Measurements from ENCODE around the gene ADAMTSL1.

The ADAMTSL1 gene

DNA sequence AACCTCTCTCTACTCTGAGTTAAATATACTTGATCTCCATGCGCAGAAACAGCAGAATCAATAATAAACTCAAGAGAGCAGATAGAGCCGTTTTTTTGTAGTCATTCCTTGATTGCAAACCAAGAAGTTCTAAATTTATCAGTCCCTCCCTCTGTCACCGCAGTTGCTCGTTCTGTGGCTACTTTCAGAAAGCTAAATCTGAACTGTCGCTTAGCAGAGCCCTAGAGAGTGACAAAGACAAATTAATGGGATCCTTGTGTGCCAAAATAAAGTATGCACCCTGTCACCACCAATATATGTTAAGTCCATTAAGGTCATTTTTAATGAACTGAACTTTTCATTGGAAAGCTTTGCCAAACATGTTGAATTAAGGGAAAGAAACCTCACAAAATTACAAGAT, 218.3 kb downstream of the ADAMTSL1 start:
- peaks cover 22% of the 10 kb centered on the region for H3K9me3 ChIP-seq (ENCODE audit: insufficient read depth, low read depth, low read length)
- H3K9ac ChIP-seq (ENCODE audit: low read depth, low read length) = no peak overlapping the region
- H3K36me3 ChIP-seq (ENCODE audit: insufficient read depth, low read length) = no peaks in the 10 kb centered on the region
- no peak overlapping the region for H3K4me3 ChIP-seq (ENCODE audit: low read length)
- WGBS = 98% methylated on average over 5 of the region's 5 CpGs
- H3K27me3 ChIP-seq (ENCODE audit: insufficient read depth, low read length) = no peaks in the 10 kb centered on the region
- H3K27ac ChIP-seq (ENCODE audit: low read depth, low read length) = no peak overlapping the region
- H3K4me1 ChIP-seq (ENCODE audit: insufficient read depth, low read length) = no peaks in the 10 kb centered on the region

DNA sequence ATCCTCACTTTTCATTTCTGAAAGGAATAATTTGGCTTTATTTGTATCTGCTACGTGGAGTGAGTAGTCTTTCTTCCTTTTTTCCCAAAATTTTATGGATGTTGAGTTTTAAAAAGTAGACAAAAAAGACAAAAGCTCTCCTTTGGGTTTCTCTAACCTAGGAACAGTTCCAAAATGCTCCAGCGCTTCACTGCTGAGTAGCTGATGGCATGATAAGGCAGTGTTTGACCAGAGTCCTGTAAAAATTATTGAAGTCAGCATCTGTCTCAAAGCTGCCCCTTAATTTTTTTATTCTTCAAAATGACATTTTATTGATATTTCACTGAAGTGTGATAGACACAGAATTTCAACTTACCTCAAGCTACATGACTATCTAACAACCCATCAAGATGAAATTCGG, 219.0 kb downstream of the ADAMTSL1 start:
- H3K4me1 ChIP-seq (ENCODE audit: insufficient read depth, low read length) = no peaks in the 10 kb centered on the region
- H3K9me3 ChIP-seq (ENCODE audit: insufficient read depth, low read depth, low read length) = peaks cover 22% of the 10 kb centered on the region
- no peaks in the 10 kb centered on the region for H3K27me3 ChIP-seq (ENCODE audit: insufficient read depth, low read length)
- H3K9ac ChIP-seq (ENCODE audit: low read depth, low read length) = no peak overlapping the region
- 100% methylated on average over 1 of the region's 3 CpGs for WGBS
- H3K27ac ChIP-seq (ENCODE audit: low read depth, low read length) = no peak overlapping the region
- H3K36me3 ChIP-seq (ENCODE audit: insufficient read depth, low read length) = no peaks in the 10 kb centered on the region
- H3K4me3 ChIP-seq (ENCODE audit: low read length) = no peak overlapping the region

DNA sequence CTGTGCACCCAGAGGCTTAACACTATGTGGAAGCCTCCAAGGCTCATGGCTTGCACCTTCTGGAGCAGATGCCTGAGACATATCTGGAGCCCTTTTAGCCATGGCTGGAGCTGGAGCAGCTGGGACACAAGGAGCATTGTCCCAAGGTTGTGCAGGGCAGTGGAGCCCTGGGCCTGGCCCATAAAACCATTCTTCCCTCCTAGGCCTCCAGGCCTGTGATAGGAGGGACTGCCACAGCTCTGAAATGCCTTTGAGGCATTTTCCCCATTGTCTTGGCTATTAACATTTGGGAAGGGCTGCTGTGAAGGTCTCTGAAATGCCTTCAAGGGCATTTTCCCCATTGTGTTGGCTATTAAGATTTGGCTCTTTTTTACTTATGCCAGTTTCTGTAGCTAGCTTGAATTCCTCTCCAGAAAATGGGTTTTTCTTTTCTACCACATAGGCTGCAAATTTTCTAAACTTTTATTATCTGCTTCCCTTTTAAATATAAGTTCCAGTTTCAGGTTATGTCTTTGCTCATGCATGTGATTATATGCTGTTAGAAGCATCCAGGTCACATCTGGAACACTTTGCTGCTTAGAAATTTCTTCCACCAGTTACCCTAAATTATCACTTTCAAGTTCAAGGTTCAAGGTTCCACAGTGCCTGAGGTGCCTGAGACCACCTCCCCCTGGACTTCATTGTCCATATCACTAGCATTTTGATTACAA, 221.2 kb downstream of the ADAMTSL1 start:
- H3K27ac ChIP-seq (ENCODE audit: low read depth, low read length) = no peak overlapping the region
- H3K4me1 ChIP-seq (ENCODE audit: insufficient read depth, low read length) = no peaks in the 10 kb centered on the region
- H3K27me3 ChIP-seq (ENCODE audit: insufficient read depth, low read length) = no peaks in the 10 kb centered on the region
- H3K9me3 ChIP-seq (ENCODE audit: insufficient read depth, low read depth, low read length) = peaks cover 22% of the 10 kb centered on the region
- no peak overlapping the region for H3K4me3 ChIP-seq (ENCODE audit: low read length)
- no peak overlapping the region for H3K9ac ChIP-seq (ENCODE audit: low read depth, low read length)
- no peaks in the 10 kb centered on the region for H3K36me3 ChIP-seq (ENCODE audit: insufficient read depth, low read length)

DNA sequence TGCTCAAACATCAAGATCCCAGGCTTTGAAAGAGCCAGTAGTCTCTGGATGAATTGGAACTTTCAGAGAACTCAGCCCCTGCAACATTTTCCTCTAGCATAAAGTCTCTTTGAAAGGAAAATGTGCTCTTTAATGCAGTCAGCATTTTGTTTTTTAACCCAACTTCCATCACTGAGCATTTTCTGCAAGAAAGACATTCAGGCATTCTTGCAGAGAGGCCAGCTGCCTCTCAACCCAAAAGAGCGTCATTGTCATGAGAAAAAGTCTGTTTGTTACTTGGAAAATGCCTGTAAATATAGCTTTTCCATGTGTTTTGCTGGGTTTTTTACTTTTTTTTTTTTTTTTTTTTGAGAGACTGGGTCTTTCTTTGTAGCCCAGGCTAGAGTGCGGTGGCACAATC, 225.0 kb downstream of the ADAMTSL1 start:
- H3K9ac ChIP-seq (ENCODE audit: low read depth, low read length) = no peak overlapping the region
- H3K27ac ChIP-seq (ENCODE audit: low read depth, low read length) = no peak overlapping the region
- no peaks in the 10 kb centered on the region for H3K4me1 ChIP-seq (ENCODE audit: insufficient read depth, low read length)
- H3K9me3 ChIP-seq (ENCODE audit: insufficient read depth, low read depth, low read length) = peaks cover 20% of the 10 kb centered on the region
- no peaks in the 10 kb centered on the region for H3K36me3 ChIP-seq (ENCODE audit: insufficient read depth, low read length)
- H3K4me3 ChIP-seq (ENCODE audit: low read length) = no peak overlapping the region
- whole genome bisulfite sequencing = 48% methylated on average over 2 of the region's 2 CpGs
- H3K27me3 ChIP-seq (ENCODE audit: insufficient read depth, low read length) = no peaks in the 10 kb centered on the region

GRCh38 chr9:18699764-18700163, 225.8 kb downstream of the ADAMTSL1 start:
- H3K9me3 ChIP-seq (ENCODE audit: insufficient read depth, low read depth, low read length) = peaks cover 15% of the 10 kb centered on the region
- H3K36me3 ChIP-seq (ENCODE audit: insufficient read depth, low read length) = no peaks in the 10 kb centered on the region
- H3K27me3 ChIP-seq (ENCODE audit: insufficient read depth, low read length) = no peaks in the 10 kb centered on the region
- H3K27ac ChIP-seq (ENCODE audit: low read depth, low read length) = no peak overlapping the region
- no peak overlapping the region for H3K9ac ChIP-seq (ENCODE audit: low read depth, low read length)
- WGBS = no CpG with 5 or more reads among the region's 1 CpG
- H3K4me1 ChIP-seq (ENCODE audit: insufficient read depth, low read length) = no peaks in the 10 kb centered on the region
- no peak overlapping the region for H3K4me3 ChIP-seq (ENCODE audit: low read length)

DNA sequence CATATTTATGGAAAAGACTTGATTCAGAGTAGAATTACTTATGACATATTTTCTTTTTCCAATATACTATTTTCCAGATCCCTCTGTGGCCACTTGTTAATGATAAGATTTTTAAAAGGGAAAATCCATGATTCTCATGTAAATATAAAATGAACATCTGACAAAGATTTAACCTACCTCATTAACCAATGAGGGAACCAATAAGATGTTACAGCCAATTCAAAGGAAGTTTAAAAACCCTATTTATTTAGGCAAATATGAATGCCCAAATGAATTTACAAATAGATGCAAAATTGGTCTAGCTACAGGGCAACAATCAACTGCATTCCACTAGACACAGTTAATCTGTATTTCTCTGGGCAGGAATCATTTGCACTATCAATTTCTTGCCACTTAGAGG, 226.8 kb downstream of the ADAMTSL1 start:
- H3K4me1 ChIP-seq (ENCODE audit: insufficient read depth, low read length) = no peaks in the 10 kb centered on the region
- H3K27me3 ChIP-seq (ENCODE audit: insufficient read depth, low read length) = no peaks in the 10 kb centered on the region
- H3K36me3 ChIP-seq (ENCODE audit: insufficient read depth, low read length) = no peaks in the 10 kb centered on the region
- no peak overlapping the region for H3K9ac ChIP-seq (ENCODE audit: low read depth, low read length)
- peaks cover 5% of the 10 kb centered on the region; the same call in 1 of the 2 replicates for H3K9me3 ChIP-seq (ENCODE audit: insufficient read depth, low read depth, low read length)
- no peak overlapping the region for H3K27ac ChIP-seq (ENCODE audit: low read depth, low read length)
- no peak overlapping the region for H3K4me3 ChIP-seq (ENCODE audit: low read length)

- H3K9me3 ChIP-seq (ENCODE audit: insufficient read depth, low read depth, low read length) = no peaks in the 10 kb centered on the region
Measured at GRCh38 chr9:18703151-18703900, 229.4 kb downstream of the ADAMTSL1 start.

GRCh38 chr9:18703901-18704379, 230.0 kb downstream of the ADAMTSL1 start:
- WGBS = 93% methylated on average over 3 of the region's 4 CpGs
- Histone ChIP-seq H3K27me3 (ENCODE audit: insufficient read depth, low read length) (no peaks in the 10 kb centered on the region), H3K9ac (ENCODE audit: low read depth, low read length) (no peak overlapping the region), H3K9me3 (ENCODE audit: insufficient read depth, low read depth, low read length) (no peaks in the 10 kb centered on the region), H3K4me1 (ENCODE audit: insufficient read depth, low read length) (no peaks in the 10 kb centered on the region), H3K36me3 (ENCODE audit: insufficient read depth, low read length) (no peaks in the 10 kb centered on the region), H3K27ac (ENCODE audit: low read depth, low read length) (no peak overlapping the region), H3K4me3 (ENCODE audit: low read length) (no peak overlapping the region)

More at GRCh38 chr9:18703151-18703900, 229.4 kb downstream of the ADAMTSL1 start:
- 96% methylated on average over 3 of the region's 5 CpGs for WGBS
- no peaks in the 10 kb centered on the region for H3K36me3 ChIP-seq (ENCODE audit: insufficient read depth, low read length)
- no peak overlapping the region for H3K27ac ChIP-seq (ENCODE audit: low read depth, low read length)
- H3K27me3 ChIP-seq (ENCODE audit: insufficient read depth, low read length) = no peaks in the 10 kb centered on the region
- no peak overlapping the region for H3K9ac ChIP-seq (ENCODE audit: low read depth, low read length)
- no peak overlapping the region for H3K4me3 ChIP-seq (ENCODE audit: low read length)
- H3K4me1 ChIP-seq (ENCODE audit: insufficient read depth, low read length) = no peaks in the 10 kb centered on the region

DNA sequence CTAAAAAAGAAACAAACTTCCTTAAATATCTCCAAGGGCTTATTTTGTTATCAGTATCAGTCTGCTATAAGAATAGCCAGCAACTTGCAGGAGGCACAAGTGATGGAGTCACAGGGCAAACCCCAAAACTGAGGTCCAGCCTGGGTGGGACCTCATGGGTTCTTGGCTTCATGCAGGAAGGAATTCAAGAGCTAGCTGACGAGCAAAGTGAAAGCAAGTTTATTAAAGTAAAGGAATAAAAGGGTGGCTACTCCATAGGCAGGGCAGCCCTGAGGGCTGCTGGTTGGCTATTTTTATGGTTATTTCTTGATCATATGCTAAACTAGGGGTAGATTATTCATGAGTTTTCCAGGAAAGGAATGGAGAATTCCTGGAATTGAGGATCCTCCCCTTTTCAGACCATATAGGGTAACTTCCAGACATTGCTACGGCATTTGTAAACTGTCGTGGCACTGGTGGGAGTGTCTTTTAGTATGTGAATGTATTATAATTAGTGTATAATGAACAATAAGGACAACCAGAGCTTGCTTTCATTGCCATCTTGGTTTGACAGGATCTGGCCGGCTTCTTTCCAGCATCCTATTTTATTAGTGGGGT, 231.9 kb downstream of the ADAMTSL1 start:
- Histone ChIP-seq H3K36me3 (ENCODE audit: insufficient read depth, low read length) (no peaks in the 10 kb centered on the region), H3K4me1 (ENCODE audit: insufficient read depth, low read length) (no peaks in the 10 kb centered on the region), H3K9ac (ENCODE audit: low read depth, low read length) (no peak overlapping the region), H3K27me3 (ENCODE audit: insufficient read depth, low read length) (no peaks in the 10 kb centered on the region), H3K4me3 (ENCODE audit: low read length) (no peak overlapping the region), H3K9me3 (ENCODE audit: insufficient read depth, low read depth, low read length) (peaks cover 7% of the 10 kb centered on the region), H3K27ac (ENCODE audit: low read depth, low read length) (no peak overlapping the region)
- 62% methylated on average over 3 of the region's 4 CpGs for WGBS

DNA sequence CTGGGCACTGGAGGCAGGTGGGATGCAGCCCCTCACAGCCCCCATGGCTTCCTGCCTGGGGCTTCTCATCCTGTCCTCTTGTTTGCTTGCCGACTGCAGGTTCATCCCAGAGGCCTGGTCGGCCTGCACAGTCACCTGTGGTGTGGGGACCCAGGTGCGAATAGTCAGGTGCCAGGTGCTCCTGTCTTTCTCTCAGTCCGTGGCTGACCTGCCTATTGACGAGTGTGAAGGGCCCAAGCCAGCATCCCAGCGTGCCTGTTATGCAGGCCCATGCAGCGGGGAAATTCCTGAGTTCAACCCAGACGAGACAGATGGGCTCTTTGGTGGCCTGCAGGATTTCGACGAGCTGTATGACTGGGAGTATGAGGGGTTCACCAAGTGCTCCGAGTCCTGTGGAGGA, 232.7 kb downstream of the ADAMTSL1 start:
- Histone ChIP-seq H3K36me3 (ENCODE audit: insufficient read depth, low read length) (no peaks in the 10 kb centered on the region), H3K4me1 (ENCODE audit: insufficient read depth, low read length) (no peaks in the 10 kb centered on the region), H3K9ac (ENCODE audit: low read depth, low read length) (no peak overlapping the region), H3K4me3 (ENCODE audit: low read length) (no peak overlapping the region), H3K9me3 (ENCODE audit: insufficient read depth, low read depth, low read length) (peaks cover 10% of the 10 kb centered on the region), H3K27ac (ENCODE audit: low read depth, low read length) (no peak overlapping the region), H3K27me3 (ENCODE audit: insufficient read depth, low read length) (no peaks in the 10 kb centered on the region)
- 92% methylated on average over 11 of the region's 11 CpGs for WGBS

DNA sequence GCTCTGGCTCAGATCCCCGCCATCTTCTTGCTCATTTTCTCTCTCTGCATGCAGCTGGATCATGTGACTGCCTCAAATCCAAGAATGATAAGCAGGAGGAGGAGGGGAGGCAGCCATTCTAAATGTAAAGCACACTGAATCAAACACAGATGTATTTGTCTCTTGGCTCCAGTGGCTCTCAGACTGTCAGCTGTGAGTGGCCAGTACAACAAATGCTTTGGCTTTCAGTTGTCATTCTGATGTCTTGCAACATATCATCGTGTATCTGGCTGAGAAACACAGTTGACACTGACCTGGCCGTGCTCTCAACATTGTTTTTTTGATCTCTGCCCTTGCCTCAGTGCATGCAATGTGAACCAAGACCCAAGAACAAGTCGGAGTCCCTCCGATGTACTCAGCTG, 233.1 kb downstream of the ADAMTSL1 start:
- 93% methylated on average over 5 of the region's 5 CpGs for WGBS
- Histone ChIP-seq H3K27me3 (ENCODE audit: insufficient read depth, low read length) (no peaks in the 10 kb centered on the region), H3K27ac (ENCODE audit: low read depth, low read length) (no peak overlapping the region), H3K9ac (ENCODE audit: low read depth, low read length) (no peak overlapping the region), H3K4me3 (ENCODE audit: low read length) (no peak overlapping the region), H3K4me1 (ENCODE audit: insufficient read depth, low read length) (no peaks in the 10 kb centered on the region), H3K9me3 (ENCODE audit: insufficient read depth, low read depth, low read length) (peaks cover 10% of the 10 kb centered on the region), H3K36me3 (ENCODE audit: insufficient read depth, low read length) (no peaks in the 10 kb centered on the region)

Data from HUES64 (cell line).